HL-60/S4 treated with phorbol 12-myristate 13-acetate at 8.2 ng/mL for 4 days and 3 days (cell line): ENCODE measurements around the gene EED.
"Not testable (repeated sequence)": the region's sequence is repeated elsewhere in the genome, so short reads cannot be mapped to it uniquely, and the experiment has no call there.

Source experiments
- in situ Hi-C: fragments of 300-500 bp; cut with MboI; formaldehyde crosslinking; loops from 2 replicates; pipeline ENCODE4 v1.15.0; 2022; ENCODE audit warnings: low sequenced_read_pairs

Gene EED

GRCh38 chr11:86289508-86290280 is 45.1 kb downstream of the EED start:
- in situ Hi-C loops, result not testable (repeated sequence)

DNA sequence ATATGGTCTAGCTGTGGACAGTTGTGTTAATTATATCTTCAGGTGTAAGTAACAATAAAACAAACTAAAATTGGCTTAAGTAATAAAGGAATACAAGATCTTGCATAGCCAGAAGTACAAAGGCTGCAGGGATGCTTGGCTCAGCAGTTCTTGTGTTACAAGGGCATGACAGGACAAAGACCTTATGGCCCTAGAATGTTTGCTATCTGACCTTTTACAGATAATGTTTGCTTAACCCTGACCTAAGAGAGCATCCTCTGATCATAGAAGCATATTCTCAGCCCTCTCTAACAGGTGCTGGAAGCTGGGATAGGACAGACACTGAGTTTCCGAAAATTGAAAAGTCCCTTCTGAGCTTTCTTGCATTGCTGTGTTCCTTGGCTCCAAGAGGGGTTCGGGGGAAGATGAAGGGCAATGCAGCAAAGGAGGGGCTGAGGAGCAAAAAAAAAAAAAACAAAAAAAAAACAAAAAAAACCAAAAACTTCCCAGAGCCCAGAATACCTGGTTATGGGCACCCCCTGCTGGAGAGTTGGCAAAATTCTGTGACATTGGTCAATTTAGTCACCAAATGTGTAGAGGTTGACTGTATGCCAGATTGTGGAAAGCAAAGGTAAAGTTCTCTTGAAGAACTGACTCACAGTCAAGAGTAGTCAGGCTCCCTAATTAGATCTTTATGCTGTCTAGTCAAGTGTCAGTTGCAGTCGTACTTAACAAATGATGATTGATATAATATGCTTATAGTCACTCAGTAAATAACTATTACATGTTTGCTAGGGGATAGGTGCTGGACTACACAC is 47.1 kb downstream of the EED start:
- in situ Hi-C loops, result no loop called here

GRCh38 chr11:86292912-86293616 is 48.5 kb downstream of the EED start:
- in situ Hi-C loops, result no loop called here

- in situ Hi-C loops, result no loop called here
Measured at GRCh38 chr11:86294026-86294425, 49.5 kb downstream of the EED start.

GRCh38 chr11:86301742-86302091 is 57.2 kb downstream of the EED start:
- in situ Hi-C loops, result no loop called here

- in situ Hi-C loops, result no loop called here
Measured at GRCh38 chr11:86302092-86302793, 57.7 kb downstream of the EED start, which contains the start of gene HIKESHI. TSS of gene HIKESHI (plus strand) at chr11:86302240. CDS start at chr11:86302449, 209 bp downstream.

- in situ Hi-C loops, result no loop called here
Measured at GRCh38 chr11:86303257-86303656, 58.7 kb downstream of the EED start.

DNA sequence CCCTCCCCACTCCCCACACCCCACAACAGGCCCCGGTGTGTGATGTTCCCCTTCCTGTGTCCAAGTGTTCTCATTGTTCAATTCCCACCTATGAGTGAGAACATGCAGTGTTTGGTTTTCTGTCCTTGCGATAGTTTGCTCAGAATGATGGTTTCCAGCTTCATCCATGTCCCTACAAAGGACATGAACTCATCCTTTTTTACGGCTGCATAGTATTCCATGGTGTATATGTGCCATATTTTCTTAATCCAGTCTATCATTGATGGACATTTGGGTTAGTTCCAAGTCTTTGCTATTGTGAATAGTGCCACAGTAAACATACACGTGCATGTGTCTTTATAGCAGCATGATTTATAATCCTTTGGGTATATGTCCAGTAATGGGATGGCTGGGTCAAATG is 64.2 kb downstream of the EED start:
- in situ Hi-C loops, result not testable (repeated sequence)

GRCh38 chr11:86313793-86314192 is 69.2 kb downstream of the EED start:
- in situ Hi-C loops, result no loop called here

DNA sequence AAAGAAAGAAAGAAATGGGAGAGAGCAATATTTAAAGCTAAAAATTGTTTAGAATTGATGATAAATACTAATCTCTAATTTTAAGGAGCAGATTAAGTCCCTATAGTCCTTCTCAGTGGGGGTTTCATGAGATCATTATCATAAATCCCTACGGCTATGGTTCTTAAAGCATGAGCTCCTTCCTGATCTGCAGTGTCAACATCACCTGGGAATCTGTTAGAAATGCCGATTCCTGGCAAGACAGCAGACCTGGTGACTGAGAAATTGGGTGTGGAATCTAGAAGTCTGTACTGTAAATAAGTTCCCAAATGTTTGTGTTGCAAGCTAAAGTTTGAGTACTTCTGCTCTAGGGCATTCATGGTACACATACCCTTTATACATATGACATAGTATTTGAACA is 70.1 kb downstream of the EED start:
- in situ Hi-C loops, result no loop called here
